COLO829 (cell line): ENCODE data around the gene WWC1.
"Not testable (repeated sequence)": the region's sequence is repeated elsewhere in the genome, so short reads cannot be mapped to it uniquely, and the experiment has no call there.

Experiments used
- DNase-seq: peaks from one replicate; pipeline ENCODE4 v3.0.0; 2012; ENCODE audit warnings: low spot score

Gene WWC1

DNA sequence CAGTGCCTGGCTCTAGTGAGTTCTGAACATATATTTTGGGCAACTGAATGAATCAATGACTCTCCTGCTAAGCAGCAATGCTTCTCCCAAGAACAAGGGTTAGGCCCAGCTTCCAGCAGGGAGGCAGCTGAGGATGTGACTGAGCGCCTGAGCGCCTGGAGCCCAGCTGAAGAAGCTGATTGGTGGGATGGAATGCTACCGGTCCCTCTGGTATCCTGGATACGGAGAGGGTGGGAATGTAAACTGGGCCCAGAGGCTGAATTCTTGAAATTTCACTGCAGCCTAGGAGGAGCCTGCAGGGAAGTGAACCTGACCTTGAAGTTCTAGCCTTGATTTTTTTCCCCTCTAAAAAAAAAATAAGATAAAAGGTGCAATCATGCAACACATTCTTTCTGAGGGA is 43.2 kb downstream of the WWC1 start:
- DNase-seq: no peak

DNA sequence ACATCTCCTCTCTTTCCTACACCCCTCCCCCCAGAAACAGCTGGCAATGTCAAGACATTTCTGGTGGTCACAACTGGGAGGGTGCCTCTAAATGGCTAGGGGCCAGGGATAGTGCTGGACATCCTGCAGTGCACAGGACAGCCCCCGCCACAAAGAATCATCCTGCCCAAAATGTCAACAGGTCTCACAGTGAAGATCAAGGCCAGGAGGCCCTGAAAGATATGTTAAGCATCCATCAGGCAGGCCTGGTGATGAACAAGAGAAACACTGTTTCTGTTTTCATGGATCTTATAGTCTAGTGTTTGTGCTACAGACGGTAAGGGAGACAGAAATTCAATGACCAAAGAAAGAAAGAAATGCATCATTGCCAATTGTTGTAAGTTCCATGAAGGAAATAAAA is 45.9 kb downstream of the WWC1 start:
- no peak for DNase-seq

DNA sequence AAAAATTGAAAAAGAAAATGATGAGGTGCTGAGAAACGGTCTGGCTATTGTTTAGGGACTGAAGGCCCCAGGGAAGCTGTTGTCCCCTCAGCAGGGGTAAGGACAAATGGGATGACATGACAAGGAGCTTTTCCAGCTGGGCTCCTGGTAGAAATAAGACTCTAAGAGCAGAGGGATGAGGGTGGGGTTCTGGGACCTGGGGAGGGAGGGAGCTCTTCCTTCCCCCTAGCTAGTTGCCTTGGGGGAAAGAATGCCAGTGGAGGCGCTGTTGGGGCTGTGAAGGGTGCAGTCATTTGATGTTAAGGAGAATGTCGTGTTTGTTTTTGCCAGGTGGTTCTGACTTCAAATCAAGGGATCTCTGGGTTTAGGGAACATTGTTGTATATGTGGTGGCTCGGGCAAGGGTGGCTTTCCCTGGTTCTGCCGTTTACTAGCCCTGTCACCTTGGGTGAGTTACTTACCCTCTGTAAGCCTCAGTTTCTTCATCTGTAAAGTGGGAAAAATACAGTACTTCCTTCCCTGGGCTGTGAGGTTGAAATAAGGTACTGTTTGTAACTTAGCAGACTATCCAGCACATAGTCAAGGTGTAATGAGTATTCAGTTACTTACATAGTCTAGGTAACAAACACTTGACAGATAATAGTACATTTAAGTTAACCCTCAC is 47.8 kb downstream of the WWC1 start:
- no peak for DNase-seq

DNA sequence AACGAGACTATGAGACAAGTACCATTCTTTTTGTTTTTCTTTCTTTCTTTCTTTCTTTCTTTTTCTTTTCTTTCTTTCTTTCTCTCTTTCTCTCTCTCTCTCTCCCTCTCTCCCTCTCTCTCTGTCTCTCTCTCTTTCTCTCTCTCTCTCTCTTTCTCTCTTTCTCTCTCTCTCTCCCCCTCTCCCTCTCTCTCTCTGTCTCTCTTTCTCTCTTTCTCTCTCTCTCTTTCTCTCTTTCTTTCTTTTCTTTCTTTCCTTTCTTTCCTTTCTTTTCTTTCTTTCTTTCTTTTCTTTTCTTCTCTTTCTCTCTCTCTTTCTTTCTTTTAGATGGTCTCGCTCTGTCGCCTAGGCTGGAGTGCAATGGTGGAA is 48.3 kb downstream of the WWC1 start:
- DNase-seq: not testable (repeated sequence)

DNA sequence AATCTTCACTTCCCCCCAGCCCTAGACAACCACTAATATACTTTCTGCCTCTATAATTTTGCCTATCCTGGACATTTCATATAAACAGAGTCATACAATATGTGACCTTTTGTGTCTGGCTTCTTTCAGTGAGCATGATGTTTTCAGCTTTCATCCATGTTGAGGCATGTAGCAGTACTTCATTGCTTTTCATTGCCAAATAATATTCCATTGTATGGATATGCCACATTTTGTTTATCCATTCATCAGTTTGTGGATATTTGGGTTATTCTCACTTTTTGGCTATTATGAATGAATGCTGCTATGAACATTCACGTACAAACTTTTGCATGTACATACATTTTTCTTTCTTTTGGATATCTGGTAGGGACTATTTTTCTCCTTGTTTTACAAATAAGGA is 49.0 kb downstream of the WWC1 start:
- no peak for DNase-seq

DNA sequence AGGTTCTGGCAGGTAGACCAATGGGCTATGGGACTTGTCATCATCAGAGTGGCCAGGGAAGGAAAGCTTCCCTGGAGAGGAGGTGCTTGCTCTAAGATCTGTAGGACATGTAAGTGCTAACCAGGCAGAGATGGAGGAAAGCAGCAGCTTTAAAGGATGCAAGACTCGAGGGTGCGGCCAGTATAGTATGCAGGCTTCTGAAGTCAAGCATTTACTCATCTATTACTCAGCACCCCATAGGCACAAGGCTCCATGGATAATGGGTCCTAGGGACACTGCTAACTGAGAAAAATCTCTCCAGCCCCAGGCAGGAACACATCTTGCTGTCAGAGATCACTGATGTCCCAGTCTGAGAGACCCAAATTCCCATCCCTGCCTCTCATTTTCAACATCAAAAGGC is 49.7 kb downstream of the WWC1 start:
- no peak for DNase-seq

DNA sequence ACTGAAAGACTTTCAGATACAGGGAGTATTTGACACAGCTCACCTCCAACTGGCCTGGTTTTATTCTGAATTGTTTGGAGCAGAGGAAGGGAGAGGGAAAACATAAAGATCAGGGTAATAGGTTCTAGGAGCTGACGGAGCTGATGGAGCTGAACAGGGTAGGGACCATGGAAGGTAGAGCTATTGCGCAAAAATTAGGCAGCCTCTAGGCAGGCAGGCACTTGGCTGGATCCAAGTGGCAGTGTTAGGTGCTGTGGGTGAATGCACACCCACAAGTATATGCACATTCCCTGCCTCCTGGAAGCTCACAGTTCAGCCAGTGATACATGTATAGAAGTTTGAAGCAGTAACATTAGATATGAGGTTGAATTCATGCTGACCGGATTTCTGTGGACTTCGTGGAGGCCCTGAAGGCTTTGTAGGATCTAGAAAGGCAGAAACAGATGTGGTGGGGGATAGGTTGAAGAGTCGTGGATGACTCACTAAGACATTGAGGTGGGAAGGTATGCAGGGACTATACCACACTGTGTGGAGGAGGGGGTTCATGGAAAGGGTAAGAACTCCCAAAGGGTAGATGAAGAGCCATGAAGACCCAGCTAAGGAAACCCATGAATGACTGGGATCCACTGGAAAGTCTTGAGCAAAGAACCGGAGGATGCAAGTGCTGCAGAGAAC is 50.8 kb downstream of the WWC1 start:
- DNase-seq: no peak

DNA sequence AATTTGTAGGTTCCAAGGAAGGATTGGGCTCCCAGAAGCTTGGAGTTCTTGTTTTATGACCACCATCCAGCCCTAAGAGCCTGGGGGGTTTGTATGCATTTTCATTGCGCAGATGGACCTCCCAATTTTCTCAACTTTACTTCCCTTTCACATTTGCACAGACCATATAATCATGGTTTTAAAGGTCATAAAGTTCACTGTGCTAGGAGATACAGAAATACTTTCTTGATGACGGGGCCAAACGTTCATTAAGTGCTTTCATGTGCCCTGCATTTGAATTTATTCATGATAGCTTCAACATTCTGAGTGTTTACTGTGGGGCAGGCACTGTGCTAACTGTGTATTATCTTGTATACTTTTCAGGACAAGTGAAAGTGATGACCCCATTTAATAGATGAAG is 51.5 kb downstream of the WWC1 start:
- no peak for DNase-seq

DNA sequence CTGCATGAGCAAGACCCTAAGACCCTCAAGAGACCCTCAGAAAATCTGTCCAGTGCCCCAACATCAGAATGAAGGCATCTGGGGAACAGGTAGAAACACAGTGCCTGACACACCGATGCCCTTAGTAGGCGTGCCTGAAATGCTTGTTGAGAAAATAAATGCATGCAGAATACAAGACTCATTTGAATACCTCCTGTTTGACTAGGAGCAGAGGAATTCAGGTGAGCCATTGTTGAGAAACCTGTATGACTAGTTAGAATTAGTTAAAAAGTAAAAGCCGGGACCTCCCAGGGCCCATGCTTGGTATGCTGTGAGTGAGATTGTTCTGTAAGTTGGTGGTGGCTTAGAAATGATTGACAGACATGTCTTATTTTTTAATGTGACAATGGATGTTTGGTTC is 55.0 kb downstream of the WWC1 start:
- DNase-seq: no peak

DNA sequence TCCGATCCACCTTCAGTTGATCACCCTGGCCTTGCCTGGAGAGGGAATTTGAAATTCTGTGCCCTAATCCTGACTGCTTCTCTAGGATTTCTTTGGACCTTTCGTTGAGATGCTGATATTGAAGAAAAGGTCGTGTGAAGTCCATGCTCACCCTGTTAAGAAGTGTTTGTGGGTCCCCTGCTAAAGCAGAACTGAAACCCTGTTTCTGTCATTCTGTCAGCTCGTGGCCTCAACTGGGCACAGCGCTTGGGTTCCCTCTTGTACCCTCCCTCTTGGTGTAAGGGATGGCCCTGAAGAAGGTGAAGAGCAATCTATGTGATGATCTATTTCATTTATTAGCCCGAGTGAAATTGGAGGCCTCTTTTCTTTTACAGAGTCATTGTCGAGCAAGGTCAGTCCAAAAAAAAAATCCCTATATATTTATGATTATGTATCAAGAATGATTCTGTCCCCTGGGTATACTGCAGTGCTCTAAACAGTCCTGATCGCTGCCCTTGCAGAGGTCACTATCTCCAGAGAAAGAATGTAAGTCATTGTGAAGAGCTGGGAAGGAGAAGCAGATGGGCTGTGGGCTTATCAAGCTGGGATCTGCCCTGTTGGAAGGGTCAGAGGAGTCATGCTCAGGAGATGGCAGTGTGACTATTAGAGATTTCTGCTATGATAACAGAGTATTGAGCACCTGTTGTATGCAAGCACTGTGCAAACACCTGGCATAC is 56.1 kb downstream of the WWC1 start:
- no peak for DNase-seq

DNA sequence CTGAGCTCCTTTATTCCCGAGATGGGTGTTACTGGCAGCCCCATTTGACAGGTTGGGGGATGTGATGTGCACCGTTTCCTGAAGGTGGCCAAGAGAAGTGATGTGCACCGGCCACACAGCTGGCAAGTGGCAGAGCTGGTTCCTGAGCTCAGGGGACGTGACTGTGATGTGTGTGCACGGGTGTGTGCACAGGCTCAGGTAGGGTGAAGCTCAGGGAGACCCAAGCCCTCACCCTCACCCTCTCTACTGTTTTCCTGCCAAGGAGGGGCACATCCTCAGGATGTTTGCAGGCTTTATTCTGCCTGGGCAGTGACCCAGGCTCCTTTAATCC is 56.6 kb downstream of the WWC1 start:
- no peak for DNase-seq

DNA sequence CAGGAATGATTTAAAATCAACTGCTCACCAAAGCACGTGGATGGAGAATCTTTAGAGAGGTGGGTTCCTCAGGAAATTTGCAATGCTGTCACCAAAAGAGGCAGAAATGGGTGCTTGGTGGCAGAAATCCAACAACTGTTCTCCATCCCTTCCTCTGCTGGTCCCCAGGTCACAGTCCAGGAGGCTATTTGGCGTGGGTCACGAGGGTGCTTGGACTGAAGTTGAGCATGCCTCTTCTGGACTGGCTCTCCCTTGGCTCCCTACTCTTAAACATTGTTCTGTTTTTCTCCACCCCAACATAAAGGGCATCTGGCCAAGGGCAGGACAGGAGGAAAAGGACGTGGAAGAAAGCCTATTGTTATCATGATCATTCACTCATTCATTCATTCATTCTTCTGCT is 58.9 kb downstream of the WWC1 start:
- no peak for DNase-seq

DNA sequence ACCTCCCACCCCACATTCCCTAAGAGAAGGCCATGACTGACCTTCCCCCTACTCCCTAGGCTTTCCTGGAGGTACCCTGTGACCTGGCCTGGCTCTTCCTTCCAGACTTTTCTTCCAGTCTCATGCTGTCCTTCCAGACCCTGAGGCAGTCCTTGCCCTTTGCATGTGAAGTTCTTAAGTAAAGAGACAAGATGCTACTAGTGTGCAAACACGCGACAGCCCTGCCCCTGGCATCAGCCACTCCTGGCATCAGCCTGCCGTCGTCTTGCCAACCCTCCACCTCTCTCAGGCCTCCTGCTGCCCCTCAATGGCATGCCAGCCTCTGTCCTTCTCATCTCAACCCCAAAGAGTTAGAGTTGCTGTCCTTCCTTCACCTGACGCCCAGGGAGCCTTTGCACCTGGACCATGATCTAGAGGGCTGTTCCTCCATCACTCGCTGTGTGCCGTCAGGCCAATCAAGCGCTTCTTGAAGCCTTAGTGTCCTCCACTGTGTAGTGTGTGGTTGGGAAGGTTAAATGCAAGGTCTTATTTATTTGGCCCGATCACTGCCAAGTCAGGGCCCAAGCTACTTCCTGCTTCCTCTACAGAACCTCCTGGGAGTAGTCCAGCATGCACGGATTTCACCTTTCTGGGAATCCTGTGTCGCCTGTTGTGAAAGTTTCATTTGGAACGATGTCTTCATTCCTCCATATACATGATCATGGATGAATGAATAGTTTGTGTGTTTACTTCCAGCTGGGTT is 61.9 kb downstream of the WWC1 start:
- DNase-seq: no peak

DNA sequence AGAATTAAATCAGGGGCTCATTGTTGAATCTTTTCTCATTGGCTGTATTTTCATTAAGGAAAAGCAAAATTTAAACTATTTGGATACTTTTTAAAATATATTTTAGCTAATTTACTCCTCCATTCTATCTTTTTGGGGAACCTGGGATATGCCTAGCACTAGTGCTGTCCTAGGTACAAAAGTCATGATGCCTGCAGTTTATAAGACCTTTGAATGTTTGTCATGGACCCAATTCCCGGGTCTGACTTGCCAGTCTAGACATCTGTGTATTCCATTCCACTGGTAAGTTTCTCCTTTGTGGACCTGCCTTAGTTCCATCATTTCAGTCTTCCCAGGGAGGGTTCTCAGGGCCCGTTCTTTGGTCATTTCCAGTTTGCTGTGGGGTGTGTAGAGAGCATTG is 63.0 kb downstream of the WWC1 start:
- no peak for DNase-seq

DNA sequence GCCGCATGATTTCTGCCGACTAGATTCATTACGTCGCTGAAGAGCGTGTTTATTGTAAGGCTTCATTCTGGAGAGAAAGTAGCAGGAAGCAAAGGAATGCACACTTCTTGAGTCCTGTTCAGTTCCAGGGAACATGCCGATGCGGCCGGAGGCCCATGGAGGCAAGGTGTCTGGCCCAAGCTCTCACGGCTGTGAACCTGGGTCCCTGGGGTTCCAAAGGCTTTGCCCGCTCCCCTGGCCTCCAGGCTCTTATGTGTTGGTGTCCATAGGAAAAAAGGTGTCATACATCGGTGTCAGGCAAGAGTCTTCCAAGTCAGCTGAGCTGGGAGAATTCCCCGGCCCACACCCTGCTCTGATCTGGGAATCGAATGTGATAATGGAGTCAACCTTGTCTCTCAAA is 64.7 kb downstream of the WWC1 start:
- DNase-seq: no peak

DNA sequence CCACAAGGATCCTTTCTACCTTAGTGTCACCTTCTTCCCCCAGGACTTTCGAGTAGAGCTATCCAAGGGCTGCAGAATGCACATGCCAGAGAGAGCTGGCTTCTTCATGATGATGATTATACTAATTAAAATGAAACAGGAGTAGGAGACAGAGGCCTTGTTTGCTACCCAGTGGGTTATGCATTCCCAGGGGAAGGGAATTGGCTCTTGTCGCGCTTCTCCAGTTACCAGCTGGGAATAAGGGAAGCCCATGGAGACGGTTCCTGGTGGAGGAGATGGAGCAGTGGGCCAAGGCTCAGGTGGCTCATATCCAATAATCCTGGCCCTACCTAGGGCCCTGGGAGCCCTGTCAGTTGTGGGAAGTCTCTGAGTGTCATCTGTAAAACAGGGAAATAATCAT is 65.1 kb downstream of the WWC1 start:
- no peak for DNase-seq

DNA sequence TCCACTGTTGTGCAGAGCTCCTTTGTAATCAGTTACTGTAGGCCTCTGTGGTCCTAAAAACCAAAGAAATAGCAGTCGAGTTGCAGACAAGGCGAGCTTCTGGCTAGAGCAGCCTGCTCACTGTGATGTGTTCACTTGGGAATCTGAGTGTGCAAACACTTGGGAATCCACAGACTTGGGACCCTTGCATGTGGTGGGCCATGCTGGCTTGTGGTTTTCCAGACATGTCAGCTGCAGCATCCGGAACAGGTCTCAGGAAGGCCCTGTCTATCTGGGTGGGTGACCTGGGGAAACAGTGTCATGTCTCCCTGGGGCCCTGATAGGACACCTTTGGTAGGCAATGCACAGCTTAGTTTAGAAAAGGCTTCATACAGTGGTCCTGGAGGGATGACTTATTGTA is 66.4 kb downstream of the WWC1 start:
- DNase-seq: no peak

DNA sequence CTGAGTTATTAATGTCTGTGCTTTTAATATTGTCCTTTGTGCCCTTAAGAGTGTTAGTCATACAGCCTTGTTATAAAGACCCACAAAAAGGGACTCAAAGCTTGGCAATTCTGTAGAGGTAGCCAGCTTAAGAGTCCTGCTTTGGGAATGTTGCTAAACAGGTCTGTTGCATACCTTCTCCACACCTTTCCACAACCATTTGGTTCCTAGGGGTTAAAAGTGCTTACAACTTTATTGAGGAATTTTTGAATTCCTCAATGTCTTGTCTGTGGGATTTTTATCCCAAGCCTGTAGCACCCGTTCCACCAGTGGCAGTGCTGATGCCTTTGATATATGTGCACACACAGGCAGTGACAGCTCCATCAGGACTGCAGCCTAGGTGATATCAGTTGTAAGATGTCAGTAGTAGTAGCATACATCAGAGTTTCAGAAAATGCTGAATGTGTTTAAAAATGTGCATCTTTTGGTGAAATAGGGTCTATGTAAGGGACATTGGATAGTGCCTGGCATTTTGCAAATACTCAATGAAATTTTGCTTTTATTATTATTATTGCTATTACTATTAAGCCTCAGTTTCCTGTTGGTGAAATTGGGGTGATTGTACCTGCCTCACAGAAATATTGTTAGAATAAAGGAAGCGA is 68.5 kb downstream of the WWC1 start:
- DNase-seq: no peak

DNA sequence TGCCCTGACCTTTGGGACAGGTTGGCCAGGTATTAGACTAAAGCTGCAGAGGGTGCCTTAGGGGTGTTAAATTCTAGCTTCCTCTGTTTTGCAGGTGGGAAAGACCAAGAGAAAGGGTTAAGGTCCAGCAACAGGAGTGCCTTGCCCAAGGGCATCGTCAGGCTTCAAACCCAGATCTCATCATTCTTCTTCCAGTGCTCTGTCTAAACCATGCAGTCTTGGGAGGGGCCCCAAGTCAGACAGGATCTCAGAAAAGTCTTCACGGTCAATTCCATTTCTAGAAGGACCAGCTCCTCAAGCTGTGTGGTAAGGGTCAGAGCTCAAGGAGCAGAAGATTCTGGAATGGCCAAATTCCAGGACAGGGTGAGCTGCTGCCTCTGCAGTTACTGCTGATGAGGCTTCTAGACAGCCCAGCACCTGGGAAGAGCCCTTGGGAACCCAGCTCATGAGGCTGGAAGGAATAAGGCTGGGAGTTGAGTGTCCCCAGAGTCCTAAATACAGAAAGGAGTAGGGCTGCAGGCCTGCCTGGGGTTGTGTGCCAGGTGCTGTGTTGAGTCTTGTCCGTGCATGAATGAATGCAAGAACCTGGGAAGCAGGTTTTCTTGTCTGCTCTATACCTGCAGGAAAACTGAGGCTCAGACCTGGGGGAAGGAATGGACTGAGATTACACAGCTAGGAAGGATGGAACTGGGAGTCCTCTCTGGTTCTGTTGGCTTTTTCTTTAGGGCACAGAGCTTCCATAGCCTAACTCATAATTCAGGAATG is 69.3 kb downstream of the WWC1 start:
- DNase-seq: no peak

DNA sequence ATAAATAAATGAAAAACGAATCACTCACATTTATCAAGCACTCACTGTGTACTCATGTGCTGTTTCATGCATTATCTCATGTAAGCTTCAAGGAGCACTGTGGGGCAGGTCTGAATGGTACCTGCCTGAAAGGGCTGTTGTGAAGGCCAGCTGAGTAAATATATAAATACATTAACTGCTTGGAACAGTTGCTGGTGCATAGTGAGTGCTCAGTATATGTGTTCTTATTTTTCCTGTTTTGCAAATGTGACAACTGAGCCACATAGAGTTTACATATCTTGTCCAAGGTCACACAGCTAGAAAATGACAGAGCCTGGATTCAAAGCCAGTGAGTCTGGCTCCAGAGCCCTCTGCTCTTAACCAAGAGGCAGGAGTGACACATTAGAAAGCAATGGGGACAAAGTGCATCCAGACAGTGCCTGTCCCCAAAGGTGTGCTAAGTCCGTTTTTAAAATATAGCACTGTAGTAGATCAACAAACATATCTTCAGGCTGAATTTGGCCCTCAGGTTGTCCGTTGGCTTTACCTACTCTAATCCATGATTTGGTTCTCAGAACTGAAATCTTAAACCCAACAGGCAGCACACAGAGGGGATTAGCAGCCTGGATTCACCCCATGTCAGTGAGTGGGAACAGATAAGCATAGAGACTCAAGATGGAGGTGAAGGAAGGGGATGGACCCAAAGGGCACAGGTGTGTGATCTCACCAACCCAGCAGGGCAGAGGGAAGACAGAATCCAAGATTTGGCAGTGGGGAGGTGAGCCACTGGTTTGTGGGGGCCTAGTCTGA is 70.8 kb downstream of the WWC1 start:
- no peak for DNase-seq

DNA sequence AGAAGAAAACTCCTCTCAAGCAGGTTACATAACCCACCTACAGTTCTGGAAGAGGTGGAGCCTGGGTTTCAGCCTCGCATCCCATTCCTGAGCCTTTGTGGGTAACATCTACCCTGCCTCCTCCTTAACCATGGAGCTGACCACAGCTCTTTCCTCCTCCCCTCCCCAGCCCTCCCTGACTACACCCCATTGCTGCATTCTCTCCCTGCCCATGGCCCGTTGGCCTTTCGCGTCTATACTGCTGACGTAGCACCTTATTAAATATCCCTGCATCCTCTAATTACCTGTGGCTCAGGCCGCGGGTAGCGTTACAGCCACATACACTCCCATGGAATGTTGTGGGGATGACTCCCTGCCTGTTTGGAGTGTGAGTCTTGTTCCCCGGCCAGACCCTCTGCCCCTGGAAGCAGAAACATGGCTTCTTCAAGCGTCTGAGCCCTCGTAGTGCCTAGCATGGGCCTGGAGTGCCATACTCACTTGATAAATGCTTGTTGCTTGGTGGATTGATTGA is 72.8 kb downstream of the WWC1 start:
- no peak for DNase-seq
